ENCODE measurements around the gene CACNA1I. TPM values are rescaled to one million over a fixed set of nuclear protein-coding genes. Genes with fewer than 3 reads are reported as not detected.

The CACNA1I gene
- total RNA-seq, 6 experiments from 2014 or later, result not detected

DNA sequence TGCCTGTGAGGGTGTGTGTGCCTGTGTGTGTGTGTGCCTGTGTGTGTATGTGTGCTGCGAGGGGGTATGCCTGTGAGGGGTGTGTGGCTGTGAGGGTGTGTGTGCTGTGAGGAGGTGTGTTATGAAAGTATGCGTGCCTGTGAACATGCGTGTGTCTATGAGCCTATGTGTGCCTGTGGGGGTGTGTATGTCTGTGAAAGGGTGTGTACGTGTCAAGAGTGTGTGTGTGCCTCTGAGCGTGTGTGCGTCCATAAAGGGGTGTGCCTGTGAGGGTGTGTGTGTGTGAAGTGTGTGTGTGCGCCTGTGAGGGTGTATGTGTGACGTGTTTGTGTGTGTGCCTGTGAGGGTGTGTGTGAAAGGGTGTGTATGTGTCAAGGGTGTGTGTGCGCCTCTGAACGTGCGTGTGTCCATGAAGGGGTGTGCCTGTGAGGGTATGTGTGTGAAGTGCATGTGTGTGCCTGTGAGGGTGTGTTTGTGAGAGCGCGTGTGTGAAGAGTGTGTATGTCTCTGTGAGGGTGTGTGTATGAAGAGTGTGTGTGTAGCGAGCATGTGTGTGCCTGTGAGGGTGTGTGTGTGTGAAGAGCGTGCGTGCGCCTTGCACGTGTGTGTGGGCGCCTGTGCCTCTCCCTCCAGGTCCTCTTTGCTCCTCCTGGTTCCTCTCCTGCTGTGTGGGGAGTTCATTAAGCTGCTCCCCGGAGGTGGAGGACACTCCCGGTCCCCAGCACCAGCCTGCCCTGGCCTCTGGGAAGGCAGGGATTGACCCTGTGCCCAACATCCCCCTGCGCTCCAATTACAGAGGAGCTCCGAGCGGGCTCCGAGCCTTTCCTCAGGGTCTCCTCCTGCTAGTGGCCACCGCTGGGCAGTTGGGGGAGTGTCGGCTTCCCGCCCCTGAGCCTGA is 53.3 kb downstream of the CACNA1I start:
- Mint-ChIP-seq H3K27ac (no peak overlapping the region), H3K27me3 (ENCODE audit: insufficient read depth) (peaks cover 18% of the 10 kb centered on the region), H3K9me3 (no peaks in the 10 kb centered on the region), H3K36me3 (ENCODE audit: low read depth) (no peaks in the 10 kb centered on the region), H3K4me1 (ENCODE audit: low read depth) (no peaks in the 10 kb centered on the region), H3K4me3 (no peak overlapping the region)
- TF ChIP-seq, protein P1, sequence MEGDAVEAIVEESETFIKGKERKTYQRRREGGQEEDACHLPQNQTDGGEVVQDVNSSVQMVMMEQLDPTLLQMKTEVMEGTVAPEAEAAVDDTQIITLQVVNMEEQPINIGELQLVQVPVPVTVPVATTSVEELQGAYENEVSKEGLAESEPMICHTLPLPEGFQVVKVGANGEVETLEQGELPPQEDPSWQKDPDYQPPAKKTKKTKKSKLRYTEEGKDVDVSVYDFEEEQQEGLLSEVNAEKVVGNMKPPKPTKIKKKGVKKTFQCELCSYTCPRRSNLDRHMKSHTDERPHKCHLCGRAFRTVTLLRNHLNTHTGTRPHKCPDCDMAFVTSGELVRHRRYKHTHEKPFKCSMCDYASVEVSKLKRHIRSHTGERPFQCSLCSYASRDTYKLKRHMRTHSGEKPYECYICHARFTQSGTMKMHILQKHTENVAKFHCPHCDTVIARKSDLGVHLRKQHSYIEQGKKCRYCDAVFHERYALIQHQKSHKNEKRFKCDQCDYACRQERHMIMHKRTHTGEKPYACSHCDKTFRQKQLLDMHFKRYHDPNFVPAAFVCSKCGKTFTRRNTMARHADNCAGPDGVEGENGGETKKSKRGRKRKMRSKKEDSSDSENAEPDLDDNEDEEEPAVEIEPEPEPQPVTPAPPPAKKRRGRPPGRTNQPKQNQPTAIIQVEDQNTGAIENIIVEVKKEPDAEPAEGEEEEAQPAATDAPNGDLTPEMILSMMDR (IDR thresholded peaks at IDR 0.05), result no peak
- no peak for DNase-seq

DNA sequence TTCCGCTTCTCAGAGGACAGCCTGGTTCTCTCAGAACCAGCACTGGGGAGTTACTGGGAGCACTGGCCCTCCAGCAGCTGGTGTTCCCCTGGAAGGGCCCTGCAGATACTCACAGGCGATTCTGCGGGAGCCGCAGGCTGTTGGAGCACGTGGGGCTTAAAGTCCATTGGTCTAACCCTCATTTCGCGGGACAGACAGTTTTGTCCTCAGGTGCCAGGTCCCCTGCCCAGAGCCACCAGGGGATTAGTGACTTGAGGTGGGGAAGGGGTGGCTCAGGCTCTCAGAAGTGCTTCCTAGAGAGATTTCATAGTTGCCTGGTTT is 53.9 kb downstream of the CACNA1I start:
- no peak for DNase-seq
- H3K27ac Mint-ChIP-seq, result no peak overlapping the region
- H3K4me1 Mint-ChIP-seq (ENCODE audit: low read depth), result no peaks in the 10 kb centered on the region
- H3K4me3 Mint-ChIP-seq, result no peak overlapping the region
- TF ChIP-seq, protein P1 (IDR thresholded peaks at IDR 0.05), result no peak
- H3K36me3 Mint-ChIP-seq (ENCODE audit: low read depth), result no peaks in the 10 kb centered on the region
- peaks cover 22% of the 10 kb centered on the region for H3K27me3 Mint-ChIP-seq (ENCODE audit: insufficient read depth)
- no peaks in the 10 kb centered on the region for H3K9me3 Mint-ChIP-seq

DNA sequence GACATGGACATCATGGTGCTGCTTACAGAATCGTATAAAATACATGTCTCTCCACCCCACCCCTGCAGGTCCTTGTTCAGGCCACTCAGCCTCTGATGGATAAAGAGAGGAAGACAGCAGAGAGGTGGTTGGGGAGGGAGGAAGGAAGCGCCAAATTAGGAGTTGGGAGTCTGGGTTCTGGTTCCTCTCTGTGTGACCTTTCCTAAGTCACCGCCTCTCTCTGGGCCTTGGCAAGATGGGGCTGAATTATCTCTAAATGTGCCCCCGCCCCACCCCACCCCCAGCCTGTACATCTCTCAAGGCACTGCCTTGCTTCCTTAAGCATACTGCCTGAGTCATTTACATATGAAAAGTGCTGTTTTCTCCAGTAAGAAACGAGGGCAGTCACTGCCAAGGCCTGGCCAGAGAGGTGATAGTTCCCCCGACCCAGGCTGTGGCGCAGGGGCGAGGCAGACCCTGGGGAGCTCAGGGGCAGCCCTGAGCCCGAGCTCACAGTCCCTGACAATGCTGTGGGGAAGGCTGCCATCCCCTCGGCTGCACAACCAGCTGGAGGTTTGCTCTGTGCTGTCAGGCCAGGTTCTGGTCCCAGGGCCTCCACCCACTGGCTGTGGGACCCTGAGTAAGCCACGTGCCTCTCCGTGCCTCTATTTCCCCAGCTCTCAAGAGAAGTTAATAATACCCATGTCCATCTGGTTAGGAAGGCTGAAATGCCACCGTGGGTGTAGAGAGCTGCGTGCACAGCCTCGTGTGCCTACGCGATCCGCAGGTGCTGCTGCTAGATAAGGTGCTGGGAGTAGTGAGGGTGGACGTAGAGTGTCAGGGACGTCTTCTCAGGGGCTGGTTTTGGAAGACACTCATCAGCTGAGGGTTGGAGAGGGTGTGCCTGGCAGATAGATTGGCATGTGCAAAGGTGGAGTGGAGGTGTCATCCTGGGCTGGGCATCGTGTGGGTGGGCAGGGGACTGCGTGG is 55.3 kb downstream of the CACNA1I start:
- no peak overlapping the region for H3K27ac Mint-ChIP-seq
- no peaks in the 10 kb centered on the region for H3K9me3 Mint-ChIP-seq
- no peak for DNase-seq
- H3K4me3 Mint-ChIP-seq, result no peak overlapping the region
- no peaks in the 10 kb centered on the region for H3K36me3 Mint-ChIP-seq (ENCODE audit: low read depth)
- TF ChIP-seq, protein P1 (IDR thresholded peaks at IDR 0.05), result no peak
- H3K4me1 Mint-ChIP-seq (ENCODE audit: low read depth), result no peaks in the 10 kb centered on the region
- peaks cover 26% of the 10 kb centered on the region for H3K27me3 Mint-ChIP-seq (ENCODE audit: insufficient read depth)

DNA sequence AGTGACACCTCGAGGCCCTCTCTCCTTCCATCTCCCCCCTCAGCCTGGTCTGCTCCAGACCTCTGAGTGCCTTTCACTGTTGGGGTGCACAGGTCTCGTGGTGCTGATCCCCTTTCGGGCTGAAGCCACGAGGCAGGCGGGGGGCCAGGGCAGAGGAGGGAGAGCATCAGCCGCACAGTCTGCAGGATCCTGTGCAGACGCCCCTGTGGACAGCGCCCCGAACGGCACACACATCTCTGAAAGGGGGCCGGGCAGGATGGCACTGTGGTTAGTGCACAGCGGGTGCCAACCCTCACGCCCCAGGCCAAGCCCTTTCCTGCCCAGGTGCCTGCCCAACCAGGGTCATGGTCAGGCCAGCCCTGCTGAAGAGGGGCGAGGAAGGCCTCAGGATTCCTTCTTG is 56.7 kb downstream of the CACNA1I start:
- no peaks in the 10 kb centered on the region for H3K4me1 Mint-ChIP-seq (ENCODE audit: low read depth)
- no peaks in the 10 kb centered on the region for H3K36me3 Mint-ChIP-seq (ENCODE audit: low read depth)
- peaks cover 33% of the 10 kb centered on the region for H3K27me3 Mint-ChIP-seq (ENCODE audit: insufficient read depth)

DNA sequence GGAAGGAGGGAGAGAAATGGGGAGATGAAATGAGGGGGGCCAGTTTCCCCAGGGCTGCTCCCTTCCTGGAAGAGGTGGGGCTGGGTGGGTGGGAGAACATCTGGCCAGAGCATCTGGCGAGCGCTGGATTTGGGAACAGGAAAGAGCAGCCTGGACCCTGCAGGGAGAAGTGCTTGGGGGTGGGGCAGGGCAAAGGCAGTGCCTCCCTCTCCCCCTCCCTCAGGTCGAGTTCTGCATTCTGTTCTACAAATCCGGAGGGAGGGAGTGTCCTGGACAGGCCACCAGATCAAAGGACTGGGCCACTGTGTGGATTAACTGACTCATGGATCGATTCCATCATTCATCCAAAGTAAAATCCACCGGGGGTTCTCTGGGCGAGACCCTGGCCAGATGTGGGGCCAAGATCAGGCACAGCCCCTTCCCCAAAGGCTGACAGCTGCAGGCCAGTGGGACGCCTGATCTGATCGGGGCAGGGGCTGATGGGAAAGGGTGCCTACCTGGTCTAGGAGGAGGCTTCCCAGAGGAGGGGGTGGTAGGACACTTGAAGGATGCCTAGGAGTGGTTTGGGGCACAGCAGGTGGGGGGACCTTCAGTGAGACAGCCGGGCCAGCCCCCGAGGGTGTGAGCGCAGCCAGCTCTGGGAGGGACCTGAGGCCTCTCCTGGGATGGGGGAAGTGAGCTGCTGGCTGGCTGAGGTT is 57.5 kb downstream of the CACNA1I start:
- Mint-ChIP-seq H3K27ac (no peak overlapping the region), H3K9me3 (no peaks in the 10 kb centered on the region), H3K4me3 (no peak overlapping the region), H3K4me1 (ENCODE audit: low read depth) (no peaks in the 10 kb centered on the region), H3K27me3 (ENCODE audit: insufficient read depth) (peaks cover 38% of the 10 kb centered on the region), H3K36me3 (ENCODE audit: low read depth) (no peaks in the 10 kb centered on the region)
- no peak for DNase-seq
- TF ChIP-seq, protein P1 (IDR thresholded peaks at IDR 0.05), result no peak

More for the DNA sequence above, 56.7 kb downstream of the CACNA1I start:
- Mint-ChIP-seq H3K27ac (no peak overlapping the region), H3K4me3 (no peak overlapping the region), H3K9me3 (no peaks in the 10 kb centered on the region)
- DNase-seq, result no peak
- TF ChIP-seq, protein P1 (IDR thresholded peaks at IDR 0.05), result no peak
